Hepatocyte (in vitro differentiated cells): ENCODE measurements around the gene RAPGEF5. TPM values are rescaled to one million over a fixed set of nuclear protein-coding genes. Genes with fewer than 3 reads are reported as not detected.

Experiments used
- DNase-seq: peaks from one replicate; pipeline ENCODE4 v3.0.0-alpha.2; 2016; ENCODE audit warnings: low spot score
- H2AFZ ChIP-seq: fragments of 200-600 bp; sonication (generic); 2 replicates; pipeline ENCODE4 v1.6.0; 2016; ENCODE audit warnings: antibody characterized with exemption, mild to moderate bottlenecking
- H3K27ac ChIP-seq: fragments of 200-600 bp; sonication (generic); 2 replicates; pipeline ENCODE4 v1.5.1; 2016; ENCODE audit warnings: mild to moderate bottlenecking
- H3K27me3 ChIP-seq: fragments of 200-600 bp; sonication (generic); 2 replicates; pipeline ENCODE4 v1.6.1; 2016
- H3K36me3 ChIP-seq: fragments of 200-600 bp; sonication (generic); replicated peaks from 2 replicates; pipeline ENCODE4 v1.5.1; 2016; ENCODE audit warnings: low read depth; ENCODE audit not compliant: insufficient read depth
- H3K4me1 ChIP-seq: fragments of 200-600 bp; sonication (generic); 2 replicates; pipeline ENCODE4 v1.5.1; 2016; ENCODE audit warnings: mild to moderate bottlenecking, moderate library complexity; ENCODE audit not compliant: insufficient read depth
- H3K4me2 ChIP-seq: fragments of 200-600 bp; sonication (generic); 2 replicates; pipeline ENCODE4 v1.6.0; 2016
- H3K4me3 ChIP-seq: fragments of 200-600 bp; sonication (generic); 2 replicates; pipeline ENCODE4 v1.5.1; 2016; ENCODE audit warnings: mild to moderate bottlenecking
- H3K79me2 ChIP-seq: fragments of 200-600 bp; sonication (generic); 2 replicates; pipeline ENCODE4 v1.6.0; 2017; ENCODE audit warnings: mild to moderate bottlenecking
- H3K9me2 ChIP-seq: fragments of 200-600 bp; sonication (generic); replicated peaks from 2 replicates; pipeline ENCODE4 v1.6.0; 2017; ENCODE audit warnings: mild to moderate bottlenecking; ENCODE audit not compliant: insufficient read depth
- H3K9me3 ChIP-seq: fragments of 200-600 bp; sonication (generic); 2 replicates; pipeline ENCODE4 v1.5.1; 2016; ENCODE audit warnings: low read depth, mild to moderate bottlenecking
- H4K20me1 ChIP-seq: fragments of 200-600 bp; sonication (generic); 2 replicates; pipeline ENCODE4 v1.6.0; 2016; ENCODE audit warnings: mild to moderate bottlenecking; ENCODE audit not compliant: insufficient read depth, poor library complexity, severe bottlenecking
- CTCF ChIP-seq: fragments of 200-600 bp; sonication (generic); IDR thresholded peaks from 2 replicates; pipeline ENCODE4 v1.5.1; 2016; ENCODE audit warnings: antibody characterized with exemption, mild to moderate bottlenecking; ENCODE audit not compliant: poor library complexity
- EZH2 ChIP-seq: fragments of 200-600 bp; sonication (generic); IDR thresholded peaks from 2 replicates; pipeline ENCODE4 v1.6.1; 2016; ENCODE audit warnings: antibody characterized with exemption, mild to moderate bottlenecking, borderline replicate concordance
- EZH2phosphoT487 ChIP-seq: fragments of 200-600 bp; sonication (generic); IDR thresholded peaks from one replicate; pipeline ENCODE4 v1.6.1; 2018; ENCODE audit warnings: antibody characterized with exemption, mild to moderate bottlenecking, low read depth, moderate library complexity; ENCODE audit not compliant: unreplicated experiment, severe bottlenecking
- WGBS: methylation state at CpG from one replicate; pipeline ENCODE4 v1.1.6; 2016; ENCODE audit warnings: low lambda C conversion rate; ENCODE audit errors: missing lambda C conversion rate; 5-methylcytosine and 5-hydroxymethylcytosine counted together
- polyA plus RNA-seq: library from polyadenylated mRNA; unstranded; fragments of >200 nt; fragmentation: Nextera tagmentation; extraction: Ambion mirVana; gene quantifications from 2 replicates; pipeline ENCODE4 v1.2.1, GENCODE V29; 2016
- total RNA-seq: library from RNA; depleted of rRNA; stranded (reverse); fragments of >200 nt; gene quantifications from 2 replicates; pipeline ENCODE4 v1.2.3, GENCODE V29; 2014

RAPGEF5 gene
- total and polyA plus RNA-seq, 2 experiments from 2014 or later, result 5.2 to 14.5 TPM

GRCh38 chr7:22173685-22174573, 183.0 kb downstream of the RAPGEF5 start:
- no peak for TF ChIP-seq CTCF
- TF ChIP-seq EZH2phosphoT487, result no peak
- no peak for TF ChIP-seq EZH2
- WGBS, result 90% methylated on average over 7 of the region's 7 CpGs
- DNase-seq, result no peak
- no peaks in the 10 kb centered on the region for H3K4me1 ChIP-seq
- H3K9me2 ChIP-seq, result no peaks in the 10 kb centered on the region
- H4K20me1 ChIP-seq, result no peaks in the 10 kb centered on the region
- H3K27me3 ChIP-seq, result no peaks in the 10 kb centered on the region
- H3K79me2 ChIP-seq, result no peaks in the 10 kb centered on the region
- H3K27ac ChIP-seq, result no peak overlapping the region
- H3K4me2 ChIP-seq, result no peak overlapping the region
- no peaks in the 10 kb centered on the region for H3K36me3 ChIP-seq
- no peaks in the 10 kb centered on the region for H3K9me3 ChIP-seq
- no peak overlapping the region for H3K4me3 ChIP-seq
- H2AFZ ChIP-seq, result no peak overlapping the region

DNA sequence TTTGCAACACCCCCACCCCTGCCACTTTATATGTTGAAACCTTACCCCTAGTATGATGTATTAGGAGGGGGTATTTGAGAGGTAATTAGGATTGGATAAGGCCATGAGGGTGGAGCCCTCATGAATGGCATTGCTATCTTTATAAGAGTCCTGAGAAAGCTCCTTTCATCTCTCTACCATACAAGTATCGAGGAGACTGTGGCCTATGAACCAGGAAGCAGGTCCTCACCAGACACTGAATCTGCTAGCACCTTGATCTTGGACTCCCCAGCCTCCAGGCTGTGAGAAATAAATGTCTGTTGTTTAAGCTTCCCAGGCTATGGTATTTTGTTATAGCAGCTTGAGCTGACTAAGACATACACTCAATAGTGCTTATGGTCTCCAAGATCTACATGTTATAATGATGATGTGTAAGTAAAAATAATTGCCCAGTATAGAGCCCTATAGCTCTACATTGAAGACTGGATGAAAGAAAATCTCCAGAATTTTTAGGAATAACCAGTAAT, 188.8 kb downstream of the RAPGEF5 start:
- WGBS, result 71% methylated on average over 1 of the region's 1 CpG
- H3K27ac ChIP-seq, result no peak overlapping the region
- H3K4me3 ChIP-seq, result no peak overlapping the region
- H3K36me3 ChIP-seq, result no peaks in the 10 kb centered on the region
- no peaks in the 10 kb centered on the region for H3K79me2 ChIP-seq
- H3K9me2 ChIP-seq, result no peaks in the 10 kb centered on the region
- H3K9me3 ChIP-seq, result no peaks in the 10 kb centered on the region
- H4K20me1 ChIP-seq, result no peaks in the 10 kb centered on the region
- no peaks in the 10 kb centered on the region for H3K27me3 ChIP-seq
- no peak overlapping the region for H3K4me2 ChIP-seq
- no peak for TF ChIP-seq CTCF
- TF ChIP-seq EZH2, result no peak
- TF ChIP-seq EZH2phosphoT487, result no peak
- H2AFZ ChIP-seq, result no peak overlapping the region
- H3K4me1 ChIP-seq, result no peaks in the 10 kb centered on the region
- DNase-seq, result no peak

DNA sequence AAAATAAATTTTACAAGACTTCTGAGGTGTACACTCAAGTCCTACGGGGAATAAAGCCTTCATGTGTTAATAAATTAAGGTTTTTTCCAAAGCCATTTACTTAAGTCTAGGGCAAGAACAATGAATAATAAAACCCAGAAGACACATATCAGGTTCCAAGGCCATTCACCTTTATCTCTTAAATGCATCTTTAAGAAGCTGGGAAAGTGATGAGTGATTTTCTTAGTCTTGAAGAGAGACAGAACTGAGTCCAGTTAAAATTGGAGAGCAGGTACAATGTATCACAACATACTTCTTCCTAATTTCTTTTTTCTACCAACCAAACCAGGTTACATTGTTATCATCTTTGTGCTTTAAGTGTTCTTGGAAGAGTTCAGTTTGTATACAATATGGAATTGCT, 189.5 kb downstream of the RAPGEF5 start:
- no peaks in the 10 kb centered on the region for H3K79me2 ChIP-seq
- no peak overlapping the region for H3K4me2 ChIP-seq
- H3K36me3 ChIP-seq, result no peaks in the 10 kb centered on the region
- no peaks in the 10 kb centered on the region for H3K27me3 ChIP-seq
- no peak for DNase-seq
- H3K9me3 ChIP-seq, result no peaks in the 10 kb centered on the region
- no peak for TF ChIP-seq EZH2
- TF ChIP-seq CTCF, result no peak
- TF ChIP-seq EZH2phosphoT487, result no peak
- H3K27ac ChIP-seq, result no peak overlapping the region
- no peak overlapping the region for H2AFZ ChIP-seq
- 65% methylated on average over 1 of the region's 1 CpG for whole genome bisulfite sequencing
- H3K4me1 ChIP-seq, result no peaks in the 10 kb centered on the region
- no peak overlapping the region for H3K4me3 ChIP-seq
- no peaks in the 10 kb centered on the region for H4K20me1 ChIP-seq
- no peaks in the 10 kb centered on the region for H3K9me2 ChIP-seq
